Mesendoderm (in vitro differentiated cells): Measurements from ENCODE around the gene FAM53B.

ENCODE experiments used
- DNase-seq: peaks from one replicate; pipeline ENCODE4 v3.0.0; 2013
- H2AK5ac ChIP-seq: 2 replicates; pipeline ENCODE4 v1.6.1; 2013; ENCODE audit warnings: low read length, inconsistent platforms
- H2BK120ac ChIP-seq: 2 replicates; pipeline ENCODE4 v1.6.1; 2013; ENCODE audit warnings: low read depth, mild to moderate bottlenecking, low read length, moderate library complexity, mixed read lengths
- H2BK15ac ChIP-seq: replicated peaks from 2 replicates; pipeline ENCODE4 v1.6.1; 2013; ENCODE audit warnings: low read depth, mild to moderate bottlenecking, moderate library complexity
- H2BK5ac ChIP-seq: 2 replicates; pipeline ENCODE4 v1.6.1; 2013; ENCODE audit warnings: low read length, inconsistent platforms
- H3K18ac ChIP-seq: 2 replicates; pipeline ENCODE4 v1.6.1; 2013; ENCODE audit warnings: mild to moderate bottlenecking, low read length, mixed read lengths
- H3K23ac ChIP-seq: one replicate; pipeline ENCODE4 v1.6.1; 2013; ENCODE audit warnings: low read length
- H3K27ac ChIP-seq: 2 replicates; pipeline ENCODE4 v1.5.1; 2013; ENCODE audit warnings: low read depth, mild to moderate bottlenecking, inconsistent platforms, low read length, moderate library complexity
- H3K27me3 ChIP-seq: 2 replicates; pipeline ENCODE4 v1.6.1; 2013; ENCODE audit warnings: low read length, control low read depth, mild to moderate bottlenecking, inconsistent platforms; ENCODE audit not compliant: insufficient read depth, poor library complexity
- H3K36me3 ChIP-seq: 2 replicates; pipeline ENCODE4 v1.6.1; 2013; ENCODE audit warnings: low read length, inconsistent platforms; ENCODE audit not compliant: control insufficient read depth, insufficient read depth
- H3K4ac ChIP-seq: one replicate; pipeline ENCODE4 v1.6.1; 2013; ENCODE audit warnings: low read depth, mild to moderate bottlenecking, low read length, moderate library complexity
- H3K4me1 ChIP-seq: 2 replicates; pipeline ENCODE4 v1.6.1; 2013; ENCODE audit warnings: low read depth, low read length, inconsistent platforms; ENCODE audit not compliant: control insufficient read depth
- H3K4me2 ChIP-seq: 2 replicates; pipeline ENCODE4 v1.6.1; 2013; ENCODE audit warnings: low read length
- H3K4me3 ChIP-seq: 2 replicates; pipeline ENCODE4 v1.5.1; 2013; ENCODE audit warnings: mild to moderate bottlenecking, low read length
- H3K56ac ChIP-seq: one replicate; pipeline ENCODE4 v1.6.1; 2013; ENCODE audit warnings: low read length
- H3K79me1 ChIP-seq: 2 replicates; pipeline ENCODE4 v1.6.1; 2013; ENCODE audit warnings: low read length, inconsistent platforms
- H3K79me2 ChIP-seq: 2 replicates; pipeline ENCODE4 v1.6.1; 2013; ENCODE audit warnings: mild to moderate bottlenecking, low read length; ENCODE audit not compliant: control insufficient read depth, insufficient read depth
- H3K9ac ChIP-seq: 2 replicates; pipeline ENCODE4 v1.6.1; 2013; ENCODE audit warnings: low read length, inconsistent platforms
- H4K5ac ChIP-seq: one replicate; pipeline ENCODE4 v1.6.1; 2013; ENCODE audit warnings: low read length
- H4K8ac ChIP-seq: one replicate; pipeline ENCODE4 v1.6.1; 2013; ENCODE audit warnings: low read depth, mild to moderate bottlenecking, control low read depth, low read length, moderate library complexity
- WGBS: extraction: QIAGEN DNeasy Blood & Tissue Kit; methylation state at CpG from one replicate; pipeline ENCODE4 v1.1.7; 2013; ENCODE audit warnings: low lambda C conversion rate, missing lambda C conversion rate; ENCODE audit not compliant: insufficient coverage; ENCODE audit errors: extremely low coverage; 5-methylcytosine and 5-hydroxymethylcytosine counted together

The FAM53B gene

DNA sequence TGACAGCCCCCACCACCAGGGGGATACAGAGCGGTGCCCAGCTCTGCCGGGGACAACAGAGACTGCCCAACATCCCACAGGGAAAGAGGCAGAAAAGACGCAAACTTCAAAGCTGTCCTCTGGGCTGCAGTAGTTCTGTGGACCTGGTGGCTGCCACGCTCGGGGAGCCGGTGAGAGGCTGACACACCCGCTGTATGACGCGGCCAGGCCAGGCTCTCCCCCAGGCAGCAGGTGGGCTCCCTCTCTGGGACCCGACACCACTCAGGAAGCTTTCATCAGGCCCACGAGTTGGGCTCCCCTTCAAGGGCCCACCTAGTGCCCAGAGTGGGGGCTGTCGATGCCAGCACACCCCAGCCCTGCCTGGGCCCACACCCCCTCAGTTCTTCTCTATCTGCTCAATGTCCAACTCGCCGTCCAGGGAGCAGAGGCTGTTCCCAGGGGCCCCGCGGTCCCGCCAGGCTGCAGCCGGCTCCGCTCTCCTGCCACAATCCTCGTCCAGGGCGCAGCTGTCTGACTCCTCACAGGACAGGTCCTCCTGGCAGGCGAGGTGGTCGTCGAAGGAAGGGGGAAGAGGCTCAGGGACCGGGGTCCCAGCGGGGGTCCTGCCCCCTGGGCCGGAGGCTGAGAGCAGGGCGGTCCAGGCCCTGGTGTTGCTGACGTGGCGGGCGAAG lies 121.2 kb downstream of the FAM53B start:
- no CpG with 5 or more reads among the region's 31 CpGs for WGBS

DNA sequence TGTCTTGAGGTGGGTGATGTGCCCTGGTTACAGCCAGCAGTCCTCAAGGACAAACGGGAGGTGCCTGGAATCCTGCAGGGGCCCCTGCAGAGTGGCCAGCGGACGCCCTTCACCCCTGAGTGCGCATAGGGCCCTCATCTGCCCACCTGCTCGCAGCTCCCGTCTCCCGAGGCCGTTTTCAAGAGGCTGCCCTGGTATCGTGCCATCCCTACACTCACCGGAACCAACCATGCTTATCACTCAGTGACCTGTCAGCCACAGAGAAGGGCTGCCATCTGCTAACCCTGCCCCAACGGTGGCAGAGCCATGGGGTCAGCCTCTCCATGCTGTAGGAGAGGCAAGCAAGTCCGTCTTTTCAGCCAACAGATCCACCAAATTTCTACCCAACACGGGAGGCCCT lies 122.0 kb downstream of the FAM53B start:
- Histone ChIP-seq H2BK15ac (no peak overlapping the region), H2BK5ac (no peak overlapping the region), H3K4me3 (no peak overlapping the region), H3K4ac (no peak overlapping the region), H4K8ac (no peak overlapping the region), H3K18ac (no peak overlapping the region), H3K4me1 (no peaks in the 10 kb centered on the region), H2AK5ac (no peak overlapping the region), H3K56ac (no peak overlapping the region), H3K23ac (no peak overlapping the region), H3K27me3 (no peaks in the 10 kb centered on the region), H3K9ac (no peak overlapping the region), H3K36me3 (no peaks in the 10 kb centered on the region), H2BK120ac (no peak overlapping the region), H3K79me2 (no peaks in the 10 kb centered on the region), H4K5ac (no peak overlapping the region), H3K79me1 (no peaks in the 10 kb centered on the region), H3K4me2 (no peak overlapping the region), H3K27ac (no peak overlapping the region)
- no peak for DNase-seq
- no CpG with 5 or more reads among the region's 13 CpGs for WGBS

More for the DNA sequence above, 121.2 kb downstream of the FAM53B start:
- no peak overlapping the region for H4K8ac ChIP-seq
- H4K5ac ChIP-seq, result no peak overlapping the region
- H3K4me3 ChIP-seq, result no peak overlapping the region
- no peaks in the 10 kb centered on the region for H3K4me1 ChIP-seq
- H3K36me3 ChIP-seq, result no peaks in the 10 kb centered on the region
- DNase-seq, result no peak
- no peak overlapping the region for H2BK120ac ChIP-seq
- H3K4ac ChIP-seq, result no peak overlapping the region
- no peak overlapping the region for H3K18ac ChIP-seq
- H2BK5ac ChIP-seq, result no peak overlapping the region
- H2BK15ac ChIP-seq, result no peak overlapping the region
- no peak overlapping the region for H3K27ac ChIP-seq
- H3K56ac ChIP-seq, result no peak overlapping the region
- no peaks in the 10 kb centered on the region for H3K27me3 ChIP-seq
- no peaks in the 10 kb centered on the region for H3K79me1 ChIP-seq
- H3K23ac ChIP-seq, result no peak overlapping the region
- H3K9ac ChIP-seq, result no peak overlapping the region
- no peak overlapping the region for H3K4me2 ChIP-seq
- H3K79me2 ChIP-seq, result no peaks in the 10 kb centered on the region
- H2AK5ac ChIP-seq, result no peak overlapping the region

DNA sequence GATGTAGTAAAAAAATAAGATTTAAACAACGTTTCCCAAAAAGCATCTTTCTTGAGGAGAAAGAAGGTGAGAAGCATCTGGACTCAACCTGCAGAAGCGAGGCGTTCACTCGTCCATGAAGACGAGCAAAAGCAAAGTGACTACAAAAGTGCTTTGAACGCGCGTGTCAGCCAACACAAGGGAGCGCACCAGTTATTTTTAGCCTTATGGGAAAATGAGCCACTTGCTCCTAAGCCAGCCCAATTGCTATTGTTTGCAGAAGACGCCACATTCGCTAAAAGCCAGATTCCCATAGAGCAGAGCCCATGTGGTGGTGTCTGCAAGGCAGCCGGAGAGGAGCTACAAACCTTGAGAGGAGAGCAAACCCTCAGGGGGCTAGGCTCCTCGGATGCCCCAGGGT lies 122.5 kb downstream of the FAM53B start:
- no peak for DNase-seq
- no peaks in the 10 kb centered on the region for H3K4me1 ChIP-seq
- no peak overlapping the region for H3K23ac ChIP-seq
- no peak overlapping the region for H4K5ac ChIP-seq
- no peak overlapping the region for H3K4ac ChIP-seq
- no peaks in the 10 kb centered on the region for H3K27me3 ChIP-seq
- H2BK5ac ChIP-seq, result no peak overlapping the region
- no peaks in the 10 kb centered on the region for H3K79me1 ChIP-seq
- no peak overlapping the region for H2BK120ac ChIP-seq
- no peak overlapping the region for H3K27ac ChIP-seq
- no peak overlapping the region for H3K9ac ChIP-seq
- H3K36me3 ChIP-seq, result no peaks in the 10 kb centered on the region
- WGBS, result no CpG with 5 or more reads among the region's 13 CpGs
- H3K79me2 ChIP-seq, result no peaks in the 10 kb centered on the region
- no peak overlapping the region for H4K8ac ChIP-seq
- H3K56ac ChIP-seq, result no peak overlapping the region
- no peak overlapping the region for H2AK5ac ChIP-seq
- no peak overlapping the region for H3K4me2 ChIP-seq
- H2BK15ac ChIP-seq, result no peak overlapping the region
- H3K18ac ChIP-seq, result no peak overlapping the region
- no peak overlapping the region for H3K4me3 ChIP-seq

DNA sequence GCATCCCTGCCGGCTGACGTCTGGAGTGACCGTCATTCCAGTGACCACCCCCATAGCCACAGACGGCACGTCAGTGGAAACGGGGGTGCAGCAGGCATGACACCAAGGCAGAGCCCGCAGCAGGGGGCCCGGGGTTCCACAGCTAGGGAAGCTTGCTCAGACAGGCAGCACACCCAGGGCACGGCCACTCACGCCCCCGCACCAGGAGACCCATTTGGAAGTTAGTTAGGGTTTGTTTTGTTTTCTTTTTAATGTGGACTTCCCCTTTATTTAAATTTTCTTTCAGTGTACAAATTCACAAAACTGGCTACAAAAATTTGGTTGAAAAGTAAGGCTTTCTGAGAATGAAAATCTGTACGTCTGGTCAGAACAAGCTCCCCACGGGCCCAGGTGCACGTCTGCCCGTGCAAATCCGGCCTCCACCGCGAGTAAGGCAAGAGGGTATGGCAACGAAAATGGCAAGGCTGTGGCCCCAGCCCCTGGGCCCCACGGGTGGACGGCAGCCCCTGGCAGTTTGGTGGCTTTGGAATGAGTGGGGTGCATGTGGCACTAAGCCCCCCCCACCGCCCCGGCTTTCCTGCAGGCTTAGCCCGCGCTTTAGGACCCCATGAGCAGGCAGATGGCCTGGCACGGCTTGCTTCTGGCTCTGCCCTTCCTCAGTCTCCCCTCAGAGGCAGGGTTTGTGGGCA lies 124.2 kb downstream of the FAM53B start:
- Histone ChIP-seq H3K4me3 (no peak overlapping the region), H2BK120ac (no peak overlapping the region), H3K27ac (no peak overlapping the region), H3K23ac (no peak overlapping the region), H3K56ac (no peak overlapping the region), H4K5ac (no peak overlapping the region), H3K18ac (no peak overlapping the region), H3K9ac (no peak overlapping the region), H3K79me2 (no peaks in the 10 kb centered on the region), H3K36me3 (no peaks in the 10 kb centered on the region), H3K27me3 (no peaks in the 10 kb centered on the region), H4K8ac (no peak overlapping the region), H2BK5ac (no peak overlapping the region), H3K4me2 (no peak overlapping the region), H3K79me1 (no peaks in the 10 kb centered on the region), H2AK5ac (no peak overlapping the region), H3K4ac (no peak overlapping the region), H2BK15ac (no peak overlapping the region), H3K4me1 (no peaks in the 10 kb centered on the region)
- no CpG with 5 or more reads among the region's 26 CpGs for WGBS
- DNase-seq, result no peak

DNA sequence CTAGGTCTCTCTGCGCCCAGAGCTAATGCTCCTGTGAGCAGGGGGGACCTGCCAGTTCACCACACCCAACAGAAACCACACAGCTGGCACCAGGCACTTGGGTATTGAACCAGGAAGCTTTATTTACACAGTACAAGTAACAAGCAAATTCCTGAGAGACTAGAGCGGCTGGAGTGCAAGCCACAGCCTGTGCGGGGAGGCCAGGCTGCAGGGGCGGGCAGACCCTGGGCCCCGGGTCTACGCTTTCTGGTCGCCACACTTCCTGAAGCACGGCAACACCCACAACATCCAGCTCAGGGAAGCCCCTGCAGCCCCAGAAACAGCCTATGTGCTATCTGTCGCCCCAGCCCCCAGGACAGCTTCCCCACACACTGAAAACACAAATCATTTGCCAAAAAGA lies 125.0 kb downstream of the FAM53B start:
- Histone ChIP-seq H3K36me3 (no peaks in the 10 kb centered on the region), H3K9ac (no peak overlapping the region), H2BK120ac (no peak overlapping the region), H3K18ac (no peak overlapping the region), H2BK15ac (no peak overlapping the region), H3K23ac (no peak overlapping the region), H2BK5ac (no peak overlapping the region), H3K27ac (no peak overlapping the region), H3K4me1 (no peaks in the 10 kb centered on the region), H3K4me3 (no peak overlapping the region), H3K27me3 (no peaks in the 10 kb centered on the region), H4K5ac (no peak overlapping the region), H3K56ac (no peak overlapping the region), H2AK5ac (no peak overlapping the region), H4K8ac (no peak overlapping the region), H3K79me1 (no peaks in the 10 kb centered on the region), H3K4ac (no peak overlapping the region), H3K4me2 (no peak overlapping the region), H3K79me2 (no peaks in the 10 kb centered on the region)
- no peak for DNase-seq
- WGBS, result no CpG with 5 or more reads among the region's 9 CpGs
